A549 (cell line): Measurements from ENCODE around the gene GNAL.

ENCODE experiments used
- TF ChIP-seq, protein P1 (sequence below): fragments of >200 bp; sonication (Bioruptor Twin); formaldehyde crosslinking; IDR thresholded peaks from 3 replicates; pipeline ENCODE4 v1.5.1; 2016
- TF ChIP-seq, protein P2 (sequence below): fragments of >200 bp; sonication (Bioruptor Twin); formaldehyde crosslinking; IDR thresholded peaks from 3 replicates; pipeline ENCODE4 v1.6.1; 2016

DNA sequence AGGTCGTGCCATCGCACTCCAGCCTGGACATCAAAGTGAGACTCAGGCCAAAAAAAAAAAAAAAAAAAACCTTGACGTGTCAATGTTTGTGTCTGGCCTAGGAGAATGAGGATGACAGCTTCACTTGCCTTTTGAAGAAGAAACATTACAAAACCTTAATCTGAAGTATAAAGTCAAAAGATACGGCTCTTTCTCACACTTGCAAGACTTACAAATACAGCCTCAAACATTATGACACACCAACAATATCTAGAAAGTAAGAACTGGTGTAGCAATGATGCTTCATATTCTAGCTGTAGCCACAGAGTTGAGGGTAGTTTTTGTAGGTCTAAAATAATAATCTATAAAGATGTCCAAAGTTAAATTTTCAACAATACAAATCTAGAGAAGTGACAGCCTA is 193.6 kb downstream of the GNAL start:
- TF ChIP-seq, protein P1, sequence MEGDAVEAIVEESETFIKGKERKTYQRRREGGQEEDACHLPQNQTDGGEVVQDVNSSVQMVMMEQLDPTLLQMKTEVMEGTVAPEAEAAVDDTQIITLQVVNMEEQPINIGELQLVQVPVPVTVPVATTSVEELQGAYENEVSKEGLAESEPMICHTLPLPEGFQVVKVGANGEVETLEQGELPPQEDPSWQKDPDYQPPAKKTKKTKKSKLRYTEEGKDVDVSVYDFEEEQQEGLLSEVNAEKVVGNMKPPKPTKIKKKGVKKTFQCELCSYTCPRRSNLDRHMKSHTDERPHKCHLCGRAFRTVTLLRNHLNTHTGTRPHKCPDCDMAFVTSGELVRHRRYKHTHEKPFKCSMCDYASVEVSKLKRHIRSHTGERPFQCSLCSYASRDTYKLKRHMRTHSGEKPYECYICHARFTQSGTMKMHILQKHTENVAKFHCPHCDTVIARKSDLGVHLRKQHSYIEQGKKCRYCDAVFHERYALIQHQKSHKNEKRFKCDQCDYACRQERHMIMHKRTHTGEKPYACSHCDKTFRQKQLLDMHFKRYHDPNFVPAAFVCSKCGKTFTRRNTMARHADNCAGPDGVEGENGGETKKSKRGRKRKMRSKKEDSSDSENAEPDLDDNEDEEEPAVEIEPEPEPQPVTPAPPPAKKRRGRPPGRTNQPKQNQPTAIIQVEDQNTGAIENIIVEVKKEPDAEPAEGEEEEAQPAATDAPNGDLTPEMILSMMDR: no peak
- TF ChIP-seq, protein P2, sequence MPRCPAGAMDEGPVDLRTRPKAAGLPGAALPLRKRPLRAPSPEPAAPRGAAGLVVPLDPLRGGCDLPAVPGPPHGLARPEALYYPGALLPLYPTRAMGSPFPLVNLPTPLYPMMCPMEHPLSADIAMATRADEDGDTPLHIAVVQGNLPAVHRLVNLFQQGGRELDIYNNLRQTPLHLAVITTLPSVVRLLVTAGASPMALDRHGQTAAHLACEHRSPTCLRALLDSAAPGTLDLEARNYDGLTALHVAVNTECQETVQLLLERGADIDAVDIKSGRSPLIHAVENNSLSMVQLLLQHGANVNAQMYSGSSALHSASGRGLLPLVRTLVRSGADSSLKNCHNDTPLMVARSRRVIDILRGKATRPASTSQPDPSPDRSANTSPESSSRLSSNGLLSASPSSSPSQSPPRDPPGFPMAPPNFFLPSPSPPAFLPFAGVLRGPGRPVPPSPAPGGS: no peak
